ENCODE measurements around the gene MYH7B.
A peak's percentile ranks its signal among the peaks of the same experiment; 100 is the strongest.

The MYH7B gene

DNA sequence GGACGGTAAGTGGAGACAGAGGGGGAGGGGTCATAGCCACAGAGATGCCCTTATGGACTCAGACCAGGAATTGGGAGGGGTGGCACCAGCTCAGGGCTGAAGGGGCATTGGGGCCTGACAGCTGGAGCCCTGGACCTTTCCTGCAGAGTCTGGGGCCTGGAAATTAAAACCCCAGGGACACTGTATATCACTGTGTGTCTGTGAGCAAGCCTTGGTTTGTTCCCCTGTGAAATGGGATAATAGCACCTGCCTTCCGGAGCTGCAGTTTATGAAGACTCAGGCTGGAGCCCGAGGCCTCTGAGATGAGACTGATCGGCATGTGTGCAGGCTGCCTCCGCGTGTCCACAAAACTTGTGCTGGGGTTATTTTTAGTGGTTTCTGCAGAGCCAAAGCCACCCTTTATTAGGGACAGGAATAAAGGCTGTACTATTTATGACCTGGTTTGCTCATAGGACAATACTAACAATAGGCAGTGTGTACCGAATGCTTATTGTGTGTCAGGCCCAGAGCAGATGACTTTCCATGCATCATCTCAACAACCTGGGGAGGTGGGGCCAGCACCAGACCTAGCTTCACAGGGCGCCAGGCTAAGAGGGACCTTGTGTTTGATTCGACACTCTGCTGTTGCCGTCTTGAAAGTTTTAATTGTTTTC is 22.6 kb downstream of the MYH7B start:
- DNase-seq: no peak

DNA sequence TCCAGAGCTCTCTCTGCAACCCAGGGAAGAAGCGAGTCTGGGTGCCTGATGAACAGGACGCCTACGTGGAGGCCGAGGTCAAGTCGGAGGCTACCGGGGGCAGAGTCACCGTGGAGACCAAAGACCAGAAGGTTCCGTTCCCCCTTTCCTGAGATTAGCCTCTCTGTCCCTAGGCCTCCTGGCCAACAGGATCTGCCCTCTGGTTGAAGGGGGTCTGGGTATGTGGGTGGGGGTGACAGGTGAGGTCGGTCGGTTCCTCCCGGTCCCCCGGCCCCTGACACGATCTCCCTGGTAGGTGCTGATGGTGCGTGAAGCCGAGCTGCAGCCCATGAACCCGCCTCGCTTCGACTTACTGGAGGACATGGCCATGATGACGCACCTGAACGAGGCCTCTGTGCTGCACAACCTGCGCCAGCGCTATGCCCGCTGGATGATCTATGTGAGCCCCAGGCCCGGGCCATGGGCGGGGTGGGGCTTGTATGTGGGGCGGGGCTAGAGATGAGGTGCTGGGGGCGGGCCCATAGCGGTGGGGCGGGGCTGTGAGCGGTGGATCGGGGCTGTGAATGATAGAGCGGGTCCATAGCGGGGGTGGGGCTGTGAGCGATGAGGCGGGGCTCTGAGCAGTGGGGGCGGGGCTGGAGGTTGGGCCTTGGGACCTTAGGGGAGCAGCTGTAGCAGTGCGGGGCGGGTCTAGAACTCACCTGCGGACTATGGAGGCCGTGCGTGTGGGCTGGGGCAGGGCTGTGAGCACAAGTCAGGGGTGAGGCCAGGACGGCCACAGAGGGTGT is 23.9 kb downstream of the MYH7B start:
- DNase-seq: peak; percentile 68

DNA sequence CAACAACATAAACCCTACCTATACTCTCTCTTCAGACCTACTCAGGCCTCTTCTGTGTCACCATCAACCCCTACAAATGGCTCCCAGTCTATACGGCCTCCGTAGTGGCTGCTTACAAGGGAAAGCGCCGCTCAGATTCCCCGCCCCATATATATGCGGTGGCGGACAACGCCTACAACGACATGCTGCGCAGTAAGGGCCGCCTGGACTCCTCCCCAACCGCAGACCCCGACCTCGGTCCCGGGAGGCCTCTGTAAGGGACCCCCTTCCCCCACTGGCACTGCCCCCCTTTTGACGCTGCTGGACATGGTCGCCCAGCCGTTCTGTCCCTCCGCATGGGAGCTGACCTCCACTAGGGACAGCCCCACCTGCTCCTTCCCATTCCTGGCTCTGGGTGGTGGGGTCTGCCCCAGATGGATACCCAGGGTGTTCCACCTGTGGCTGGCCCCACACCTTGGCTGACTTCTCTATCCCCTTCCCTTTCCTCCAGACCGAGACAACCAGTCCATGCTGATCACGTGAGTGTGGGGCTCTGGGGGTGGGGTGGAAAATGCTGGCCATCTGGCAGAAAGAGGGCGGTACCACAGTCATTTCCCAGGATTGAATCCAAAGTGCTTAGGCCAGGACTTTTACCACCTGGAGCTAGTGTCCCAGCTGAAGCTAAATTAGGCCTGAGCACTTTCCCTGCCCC is 25.0 kb downstream of the MYH7B start:
- DNase-seq: no peak

DNA sequence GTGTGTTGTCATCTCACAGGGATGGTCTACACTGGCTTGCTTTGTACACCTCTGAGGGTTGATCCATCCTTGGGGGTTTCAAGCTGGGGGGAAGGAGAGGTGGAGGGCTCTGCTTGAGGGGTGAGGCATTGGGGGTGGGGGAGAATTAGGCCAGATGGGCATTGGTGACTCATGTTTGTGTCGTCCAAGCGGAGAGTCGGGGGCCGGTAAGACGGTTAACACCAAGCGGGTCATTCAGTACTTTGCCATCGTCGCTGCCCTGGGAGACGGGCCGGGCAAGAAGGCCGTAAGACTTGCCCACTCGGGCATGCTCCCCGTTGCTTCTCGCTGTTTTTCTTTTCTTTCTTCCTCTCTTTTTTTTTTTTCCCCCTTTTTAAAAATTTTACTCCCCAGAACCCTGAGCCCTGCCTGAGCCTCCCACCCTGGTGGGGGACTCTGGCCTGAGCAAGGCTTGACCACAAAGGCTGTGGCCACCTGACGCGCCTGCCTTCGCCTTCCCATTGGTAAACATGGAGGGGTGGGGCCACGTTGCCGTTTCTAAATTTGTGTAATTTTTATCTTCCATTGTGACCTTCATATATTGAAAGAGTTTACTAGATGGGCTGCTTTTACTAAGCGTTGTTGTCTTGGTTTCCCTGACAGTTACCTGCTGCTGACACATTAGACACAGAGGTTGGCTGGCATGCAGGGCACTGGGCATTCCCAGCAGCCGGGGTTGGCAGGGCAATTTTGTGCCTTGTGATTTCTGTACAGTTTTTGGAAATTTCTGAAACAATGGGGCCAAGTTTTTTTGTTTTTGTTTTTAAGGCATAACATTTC is 26.8 kb downstream of the MYH7B start:
- DNase-seq: no peak

DNA sequence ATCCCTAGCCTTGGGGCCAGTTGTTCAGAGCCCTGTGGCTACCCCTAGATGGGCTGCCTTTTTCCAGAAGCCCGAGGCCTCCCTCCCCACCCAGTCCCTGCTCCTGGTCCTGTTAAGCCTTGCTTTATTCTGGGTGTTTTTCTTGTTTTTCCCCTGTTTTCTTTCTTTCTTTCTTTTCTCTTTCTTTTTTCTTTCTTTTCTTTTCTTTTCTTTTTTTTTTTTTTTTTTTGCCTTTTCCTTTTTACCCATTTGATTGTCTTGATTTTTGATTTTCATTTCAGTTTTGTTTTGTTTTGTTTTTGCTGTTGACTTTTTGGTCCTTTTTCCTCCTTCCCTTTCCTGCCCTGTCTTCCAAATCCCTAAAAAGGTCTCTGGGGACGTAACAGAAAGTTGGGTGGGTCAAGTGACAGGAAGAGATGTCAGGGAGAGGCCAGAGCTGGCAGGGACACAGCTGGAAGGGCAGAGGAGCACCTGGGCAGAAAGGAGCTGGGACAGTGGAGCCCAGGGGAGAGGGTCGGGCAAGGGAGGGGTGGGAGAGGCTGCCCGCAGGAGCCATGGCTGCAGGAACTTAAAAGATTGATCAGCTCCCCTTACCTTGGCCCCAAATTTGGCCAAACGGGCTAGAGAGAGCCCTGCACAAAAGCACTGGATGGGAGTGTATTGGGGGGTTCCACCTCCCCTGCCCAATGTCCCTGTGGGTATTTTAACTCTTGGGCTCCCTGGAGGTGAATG is 27.6 kb downstream of the MYH7B start:
- DNase-seq: no peak

DNA sequence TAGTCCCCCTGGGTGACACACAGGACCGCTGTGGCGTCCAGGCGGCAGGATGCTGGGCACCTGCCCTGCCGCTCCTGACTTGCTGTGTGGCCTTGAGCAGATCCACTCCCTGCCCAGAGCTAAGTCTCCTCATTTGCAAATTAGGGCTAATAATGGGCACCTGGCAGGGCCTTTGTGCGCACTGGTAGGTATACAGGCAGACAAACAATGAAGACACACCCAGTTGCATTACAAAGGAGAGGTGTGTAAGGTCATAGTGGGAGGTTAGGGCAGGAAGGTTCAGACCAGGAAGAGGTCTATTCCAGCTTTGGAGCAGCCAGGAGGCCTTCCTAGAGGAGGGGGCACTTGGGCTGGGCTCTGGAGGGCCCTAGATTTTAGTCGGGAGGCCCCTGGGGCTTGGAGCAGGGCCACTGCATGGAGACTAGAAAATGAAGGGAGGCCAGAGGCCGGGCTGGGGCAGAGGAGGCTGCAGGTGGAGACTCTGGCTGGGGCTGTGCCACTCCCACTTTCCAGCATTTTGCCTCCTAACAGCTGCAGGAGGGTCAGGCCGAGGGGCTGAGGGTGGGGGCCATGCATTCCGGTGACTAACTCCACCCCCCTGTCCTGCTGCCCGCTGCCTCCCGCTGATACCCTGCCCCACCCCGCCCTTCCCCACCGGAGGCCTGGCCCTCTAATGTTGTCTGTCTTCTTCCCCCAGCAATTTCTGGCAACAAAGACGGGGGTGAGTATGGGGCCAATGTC is 28.5 kb downstream of the MYH7B start:
- no peak for DNase-seq

DNA sequence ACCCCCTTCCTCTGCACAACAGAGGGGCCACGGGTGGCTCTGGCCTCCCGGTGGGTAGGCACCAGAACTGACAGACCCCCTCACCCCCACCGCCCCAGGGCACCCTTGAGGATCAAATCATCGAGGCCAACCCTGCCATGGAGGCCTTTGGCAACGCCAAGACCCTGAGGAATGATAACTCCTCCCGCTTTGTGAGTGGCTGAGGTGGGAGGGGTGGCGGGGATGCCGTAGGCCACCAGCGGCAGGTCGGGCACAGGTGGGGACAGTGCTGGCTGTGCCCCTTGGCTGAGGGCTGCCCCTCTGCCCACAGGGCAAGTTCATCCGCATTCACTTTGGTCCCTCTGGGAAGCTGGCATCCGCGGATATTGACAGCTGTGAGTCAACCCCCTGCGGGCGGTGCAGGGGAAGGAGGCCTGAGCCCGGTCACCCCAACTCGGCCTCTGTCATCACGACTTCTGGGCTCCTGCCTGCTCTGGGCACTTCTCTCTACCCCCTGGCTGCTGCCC is 29.1 kb downstream of the MYH7B start:
- DNase-seq: no peak

DNA sequence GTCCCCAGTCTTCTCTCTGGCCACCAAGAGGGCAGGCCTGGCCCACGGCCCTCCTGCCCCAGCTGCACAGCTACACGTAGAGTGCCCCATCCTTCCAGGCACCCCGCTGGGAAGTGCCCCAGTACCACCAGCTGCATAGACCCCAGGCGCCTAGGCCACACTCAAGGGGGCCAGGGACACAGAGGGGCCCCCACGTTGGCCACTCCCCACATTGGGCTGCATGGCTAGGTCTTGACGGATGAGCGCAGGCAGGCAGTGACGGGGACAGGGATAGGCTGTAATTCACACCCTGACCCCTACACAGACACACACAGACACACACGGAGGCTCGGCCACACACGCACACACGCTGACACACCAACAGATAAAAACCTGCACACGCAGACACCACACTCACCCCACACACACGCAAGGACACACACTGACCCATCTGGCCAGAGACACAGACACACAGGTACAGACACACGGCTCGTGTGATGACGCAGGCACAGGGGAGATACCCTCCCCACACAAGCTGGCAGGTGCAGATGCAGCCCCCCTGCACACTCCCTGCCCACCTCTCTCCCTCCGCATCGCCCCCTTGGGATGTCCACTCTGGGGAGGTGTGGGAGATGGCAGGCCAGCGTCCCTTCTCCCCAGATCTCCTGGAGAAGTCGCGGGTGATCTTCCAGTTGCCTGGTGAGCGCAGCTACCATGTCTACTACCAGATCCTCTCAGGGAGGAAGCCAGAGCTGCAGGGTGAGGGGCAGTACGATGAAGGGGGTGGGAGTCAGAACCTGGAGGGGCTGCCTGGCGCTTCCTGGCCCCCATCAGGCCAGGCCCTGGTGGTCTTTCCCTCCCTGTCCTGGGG is 30.0 kb downstream of the MYH7B start:
- no peak for DNase-seq

DNA sequence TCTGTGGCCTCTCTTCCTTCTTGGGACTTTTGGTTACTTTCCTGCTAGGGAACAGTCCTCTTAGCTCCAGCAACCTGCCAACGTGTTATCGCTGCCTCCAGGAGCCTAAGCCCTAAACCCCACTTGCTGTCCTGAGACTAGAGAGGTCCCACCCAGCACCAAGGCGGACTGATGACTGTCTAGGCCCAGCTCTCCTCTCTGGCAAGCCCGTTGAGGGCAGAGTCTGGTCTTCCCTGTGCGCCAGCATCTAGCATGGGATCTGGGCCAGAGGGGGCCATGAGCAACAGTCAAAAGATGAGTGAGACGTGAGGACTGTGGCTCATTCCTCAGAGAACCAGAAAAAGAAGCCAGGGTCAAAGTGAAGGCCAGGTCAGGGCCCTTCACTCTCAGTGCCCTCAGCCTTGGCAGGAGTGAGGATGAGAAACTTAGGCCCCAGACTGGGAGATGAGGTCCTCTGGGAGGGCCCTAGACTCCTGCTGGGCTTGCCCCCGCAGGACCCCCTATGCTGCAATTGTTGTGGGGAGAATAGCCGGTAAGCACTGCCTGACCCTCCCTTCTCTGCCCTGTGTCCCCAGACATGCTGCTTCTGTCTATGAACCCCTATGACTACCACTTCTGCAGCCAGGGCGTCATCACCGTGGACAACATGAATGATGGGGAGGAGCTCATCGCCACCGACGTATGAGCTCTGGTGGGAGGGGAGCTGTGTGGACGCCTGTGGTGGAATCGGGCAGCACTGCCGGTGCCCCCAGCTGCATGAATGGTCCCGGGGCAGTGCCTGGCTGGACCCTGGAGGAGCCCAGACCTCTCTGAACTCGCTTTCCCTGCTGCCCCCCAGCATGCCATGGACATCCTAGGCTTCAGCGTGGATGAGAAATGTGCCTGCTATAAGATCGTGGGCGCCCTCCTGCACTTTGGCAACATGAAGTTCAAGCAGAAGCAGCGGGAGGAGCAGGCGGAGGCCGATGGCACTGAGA is 30.9 kb downstream of the MYH7B start:
- no peak for DNase-seq

DNA sequence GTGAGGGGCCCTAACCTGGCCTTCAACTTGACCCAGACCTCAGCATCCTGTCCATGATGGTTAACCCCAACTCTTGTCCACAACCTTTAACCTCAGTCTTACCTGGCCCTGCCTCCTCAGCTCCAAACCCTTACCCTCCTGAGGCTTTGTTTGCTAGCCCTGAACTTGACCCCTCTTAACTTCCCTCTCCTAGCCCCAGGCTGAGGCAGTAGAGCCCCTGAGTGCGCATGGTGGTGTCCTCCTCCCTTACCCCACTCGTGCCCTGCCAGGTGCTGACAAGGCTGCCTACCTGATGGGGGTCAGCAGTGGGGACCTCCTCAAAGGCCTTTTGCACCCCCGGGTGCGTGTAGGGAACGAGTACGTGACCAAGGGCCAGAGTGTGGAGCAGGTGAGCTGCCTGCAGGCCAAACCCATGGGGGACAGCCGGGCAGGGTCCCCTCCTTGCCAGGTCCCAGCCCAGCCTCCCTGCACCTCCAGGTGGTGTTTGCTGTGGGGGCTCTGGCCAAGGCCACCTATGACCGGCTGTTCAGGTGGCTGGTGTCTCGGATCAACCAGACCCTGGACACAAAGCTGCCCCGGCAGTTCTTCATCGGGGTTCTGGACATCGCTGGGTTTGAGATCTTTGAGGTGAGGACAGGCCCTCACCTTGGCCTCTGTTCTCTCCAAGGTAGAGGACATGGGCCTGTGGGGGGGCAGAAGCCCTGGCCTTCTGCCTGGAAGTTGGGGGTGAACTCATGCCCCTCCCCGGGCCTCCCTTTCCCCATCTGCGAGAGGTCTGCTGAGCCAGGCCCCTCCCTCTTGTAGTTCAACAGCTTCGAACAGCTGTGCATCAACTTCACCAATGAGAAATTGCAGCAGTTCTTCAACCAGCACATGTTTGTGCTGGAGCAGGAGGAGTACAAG is 31.9 kb downstream of the MYH7B start:
- DNase-seq: no peak

DNA sequence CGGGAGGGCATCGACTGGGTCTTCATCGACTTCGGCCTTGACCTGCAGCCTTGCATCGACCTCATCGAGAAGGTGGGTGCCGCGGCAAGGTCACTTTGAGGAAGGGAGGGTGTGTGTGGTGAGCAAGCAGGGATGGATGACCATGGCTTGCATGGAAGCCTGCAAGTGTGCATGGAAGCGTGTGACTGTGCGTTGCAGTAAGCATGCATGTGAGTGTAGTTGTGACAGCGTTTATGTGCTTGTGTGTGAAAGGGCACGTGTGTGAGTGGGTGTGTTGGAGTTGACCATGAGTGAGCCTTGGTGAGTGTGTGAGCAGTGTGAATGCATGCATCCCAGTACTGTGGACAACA is 32.5 kb downstream of the MYH7B start:
- DNase-seq: no peak

DNA sequence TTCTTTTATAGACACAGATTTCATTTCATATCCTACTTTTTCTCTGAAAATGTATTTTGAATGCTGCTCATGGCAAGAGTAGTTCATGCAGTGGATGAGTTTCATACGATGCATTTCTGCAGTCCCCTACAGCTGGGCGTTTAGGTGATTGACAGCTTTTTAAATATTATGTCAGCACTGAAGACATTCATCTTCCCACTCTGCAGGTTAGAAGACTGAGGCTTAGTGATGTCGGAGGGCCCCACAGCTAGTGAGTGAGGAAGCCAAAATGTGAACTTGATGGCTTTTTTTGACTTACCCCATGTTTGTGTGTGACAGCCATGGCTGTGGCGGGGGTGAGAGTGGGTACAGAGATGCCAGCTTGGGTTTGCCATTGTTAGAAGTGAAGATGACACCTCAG is 33.5 kb downstream of the MYH7B start:
- no peak for DNase-seq

DNA sequence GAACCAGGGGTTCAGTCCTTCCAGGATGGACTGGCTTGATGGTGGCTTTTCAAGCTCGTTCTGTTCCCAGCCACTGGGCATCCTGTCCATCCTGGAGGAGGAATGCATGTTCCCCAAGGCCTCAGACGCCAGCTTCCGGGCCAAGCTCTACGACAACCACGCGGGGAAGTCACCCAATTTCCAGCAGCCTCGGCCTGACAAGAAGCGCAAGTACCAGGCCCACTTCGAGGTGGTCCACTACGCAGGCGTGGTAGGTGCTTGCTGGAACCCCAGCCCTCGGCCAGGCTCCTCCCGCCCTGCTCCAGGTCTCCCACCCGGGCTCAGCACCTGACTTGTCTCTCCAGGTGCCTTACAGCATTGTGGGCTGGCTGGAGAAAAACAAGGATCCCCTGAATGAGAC is 34.0 kb downstream of the MYH7B start:
- no peak for DNase-seq

DNA sequence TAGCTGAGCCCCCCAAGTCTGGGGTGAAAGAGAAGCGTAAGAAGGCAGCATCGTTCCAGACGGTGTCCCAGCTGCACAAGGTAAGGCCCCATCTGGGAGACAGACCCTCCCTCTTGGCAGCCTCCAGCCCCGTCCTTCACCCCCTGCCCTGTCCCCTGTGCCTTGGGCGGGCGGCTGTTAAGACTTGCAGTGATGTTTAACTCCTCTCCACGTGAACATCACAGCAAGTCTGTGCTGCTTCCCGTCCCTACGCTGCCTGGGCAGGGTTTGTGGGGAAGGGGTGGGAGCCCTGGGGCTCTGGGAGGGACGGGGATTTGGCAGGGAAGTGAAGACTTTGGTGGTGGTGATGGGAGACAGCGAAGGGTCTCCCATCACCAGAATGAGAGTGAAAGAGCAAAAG is 34.6 kb downstream of the MYH7B start:
- DNase-seq: no peak

DNA sequence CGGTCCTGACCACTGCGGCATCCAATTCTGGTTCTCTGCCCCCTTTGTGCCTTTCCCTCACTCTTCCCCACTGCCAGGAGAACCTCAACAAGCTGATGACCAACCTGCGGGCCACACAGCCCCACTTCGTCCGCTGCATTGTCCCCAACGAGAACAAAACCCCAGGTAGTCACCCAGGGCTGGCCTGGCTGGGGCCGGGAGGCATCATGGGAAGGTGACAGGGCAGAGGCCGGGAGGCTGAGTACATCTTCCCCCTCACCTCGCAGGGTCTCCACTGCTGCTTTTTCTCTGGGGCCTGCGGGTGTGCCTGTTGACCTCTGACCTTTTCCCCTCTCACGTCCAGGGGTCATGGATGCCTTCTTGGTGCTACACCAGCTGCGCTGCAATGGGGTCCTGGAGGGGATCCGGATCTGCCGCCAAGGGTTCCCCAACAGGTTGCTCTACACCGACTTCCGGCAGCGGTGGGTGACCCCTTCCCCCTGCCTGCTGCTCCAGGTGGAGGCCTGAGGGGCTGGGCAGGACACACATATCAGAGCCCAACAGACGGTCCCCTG is 35.1 kb downstream of the MYH7B start:
- DNase-seq: no peak

DNA sequence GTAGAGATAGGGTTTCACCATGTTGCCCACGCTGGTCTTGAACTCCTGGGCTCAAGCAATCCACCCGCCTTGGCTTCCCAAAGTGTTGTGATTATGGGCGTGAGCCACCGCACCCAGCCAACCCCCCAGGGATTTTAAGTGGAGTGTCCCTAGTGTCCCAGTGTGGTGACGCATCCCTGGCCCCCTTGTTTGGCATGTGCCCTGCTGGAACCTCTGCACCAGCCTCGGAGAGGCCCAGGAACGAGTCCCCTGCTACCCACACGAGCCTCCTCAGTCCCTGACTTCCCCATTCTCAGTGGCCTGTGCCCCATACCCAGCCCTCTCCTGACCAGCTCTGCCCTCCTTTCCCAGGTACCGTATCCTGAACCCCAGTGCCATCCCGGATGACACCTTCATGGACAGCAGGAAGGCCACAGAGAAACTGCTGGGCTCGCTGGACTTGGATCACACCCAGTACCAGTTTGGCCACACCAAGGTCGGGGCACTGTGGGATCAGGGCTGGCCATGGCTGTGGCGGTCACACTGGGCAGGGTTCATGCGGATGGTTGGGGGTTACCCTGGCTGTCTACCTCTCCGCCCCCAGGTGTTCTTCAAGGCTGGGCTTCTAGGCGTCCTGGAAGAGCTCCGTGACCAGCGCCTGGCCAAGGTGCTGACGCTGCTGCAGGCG is 37.2 kb downstream of the MYH7B start:
- no peak for DNase-seq

DNA sequence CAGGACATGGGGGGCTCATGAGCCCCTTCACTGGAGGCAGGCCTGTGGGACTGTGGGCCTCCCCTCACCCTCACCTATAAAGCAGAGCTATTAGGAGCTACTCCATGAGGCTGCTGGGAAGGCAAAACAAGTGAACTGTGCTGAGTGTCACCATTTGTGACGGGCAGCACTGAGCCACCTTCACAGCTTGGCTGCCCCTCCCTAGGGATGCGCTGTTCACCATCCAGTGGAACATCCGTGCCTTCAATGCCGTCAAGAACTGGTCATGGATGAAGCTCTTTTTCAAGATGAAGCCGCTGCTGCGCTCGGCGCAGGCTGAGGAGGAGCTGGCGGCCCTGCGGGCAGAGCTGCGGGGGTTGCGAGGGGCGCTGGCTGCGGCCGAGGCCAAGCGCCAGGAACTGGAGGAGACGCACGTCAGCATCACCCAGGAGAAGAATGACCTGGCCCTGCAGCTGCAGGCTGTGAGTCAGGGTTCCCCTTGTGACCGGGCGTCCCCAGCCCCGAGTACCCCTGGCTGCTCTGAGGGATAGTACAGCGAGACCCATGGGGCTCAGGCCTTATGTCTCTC is 38.4 kb downstream of the MYH7B start:
- no peak for DNase-seq

Data from islet precursor cell (in vitro differentiated cells).